ENCODE measurements around the gene ANKS6. TPM values are rescaled to one million over a fixed set of nuclear protein-coding genes. Genes with fewer than 3 reads are reported as not detected.

Gene ANKS6
- total and polyA plus RNA-seq, 2 of the 8 experiments (the other 6 are each of a cell fraction or from before 2014, with no cell fraction given): 34.1 to 56.3 TPM

DNA sequence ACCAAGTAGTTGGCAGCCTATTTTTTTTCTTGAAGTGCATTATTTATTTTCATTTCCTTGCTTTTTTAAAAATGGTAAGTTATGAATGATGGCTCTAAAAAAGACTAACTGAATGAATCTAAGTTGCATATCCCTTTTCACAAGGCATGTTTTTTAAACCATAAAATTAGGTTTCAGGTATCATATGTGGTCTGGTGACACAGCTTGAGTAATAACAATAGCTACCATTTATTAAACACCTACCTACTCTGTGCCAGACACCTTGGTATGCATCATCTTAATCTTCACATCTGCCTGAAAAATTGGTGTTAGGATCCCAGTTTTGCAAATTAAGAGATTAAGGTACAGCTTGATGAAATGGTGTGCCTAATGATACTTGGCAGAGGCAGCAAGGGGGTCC lies 83.4 kb downstream of the ANKS6 start:
- Histone ChIP-seq H3K4me2 (ENCODE audit: insufficient read depth in 1 of 2, low read depth in 2 of 2, low read length in 2 of 2) (no peak overlapping the region), H2BK12ac (ENCODE audit: low read depth, low read length) (no peak overlapping the region), H3K4me3 (ENCODE audit: extremely low read depth in 1 of 4, insufficient read depth in 2 of 4, low read depth in 3 of 4, low read length in 4 of 4) (no peak overlapping the region), H3K14ac (ENCODE audit: insufficient read length) (no peak overlapping the region), H3K79me2 (ENCODE audit: control insufficient read depth in 1 of 2, insufficient read depth in 2 of 2, low read length in 2 of 2) (no peaks in the 10 kb centered on the region), H3K56ac (replicated peaks; ENCODE audit: insufficient read length, low read depth, low read length) (no peak overlapping the region), H3K9ac (replicated peaks in 1 of 4; ENCODE audit: extremely low read depth in 1 of 4, low read depth in 3 of 4, low read length in 3 of 4) (no peak overlapping the region), H2AFZ (ENCODE audit: low read length) (no peak overlapping the region), H4K8ac (ENCODE audit: extremely low read depth, insufficient read depth, low read length) (no peak overlapping the region), H3K23ac (ENCODE audit: insufficient read length) (no peak overlapping the region), H2AK5ac (ENCODE audit: low read depth, low read length) (no peak overlapping the region), H2BK120ac (replicated peaks; ENCODE audit: low read depth, low read length) (no peak overlapping the region), H3K18ac (ENCODE audit: extremely low read depth, low read length) (no peak overlapping the region), H2BK5ac (ENCODE audit: low read depth, low read length) (no peak overlapping the region), H3K36me3 (ENCODE audit: control insufficient read depth in 2 of 4, insufficient read depth in 4 of 4, low read length in 3 of 4) (peaks cover 0 to 4% (median 0%) of the 10 kb centered on the region in 4 experiments; a peak in 1 of 8 replicates), H3K27me3 (replicated peaks in 1 of 4; ENCODE audit: control insufficient read depth in 3 of 4, extremely low read depth in 1 of 4, insufficient read depth in 3 of 4, low read length in 3 of 4) (peaks cover 27 to 41% (median 35%) of the 10 kb centered on the region in 4 experiments), H2BK20ac (ENCODE audit: low read length) (no peak overlapping the region), H3K23me2 (ENCODE audit: low read depth, low read length) (peaks cover 7% of the 10 kb centered on the region; the same call in 1 of the 2 replicates), H3K9me3 (ENCODE audit: insufficient read depth in 2 of 2, low read depth in 1 of 2, low read length in 1 of 2) (no peaks in the 10 kb centered on the region), H4K20me1 (replicated peaks in 1 of 2; ENCODE audit: control insufficient read depth in 1 of 2, insufficient read depth in 2 of 2, low read length in 2 of 2) (peaks cover 0 to 5% of the 10 kb centered on the region in 2 experiments), H3K27ac (ENCODE audit: low read depth, low read length) (no peak overlapping the region), H4K5ac (ENCODE audit: insufficient read length, low read depth, low read length) (no peak overlapping the region), H3K4ac (replicated peaks; ENCODE audit: insufficient read length, low read depth, low read length) (no peak overlapping the region), H2BK15ac (ENCODE audit: low read length) (no peak overlapping the region), H3K79me1 (ENCODE audit: low read depth, low read length) (no peaks in the 10 kb centered on the region), H3K4me1 (replicated peaks in 1 of 4; ENCODE audit: control insufficient read depth in 3 of 4, insufficient read depth in 4 of 4, low read length in 3 of 4) (peaks cover 0 to 3% (median 1%) of the 10 kb centered on the region in 4 experiments; a peak in 3 of 7 replicates), H4K91ac (replicated peaks; ENCODE audit: insufficient read length, low read length) (no peak overlapping the region)
- POLR2A ChIA-PET (ENCODE audit: partially characterized antibody): no interaction called here
- no peak for TF ChIP-seq YY1 (IDR thresholded peaks at IDR 0.05; ENCODE audit: low read depth, low read length)
- TF ChIP-seq RAD21 (IDR thresholded peaks at IDR 0.05 in 1 of 2, conservative IDR thresholded peaks at IDR 0.05 in 1 of 2; ENCODE audit: low read depth in 2 of 2, low read length in 2 of 2): no peak
- TF ChIP-seq SRF (IDR thresholded peaks at IDR 0.05; ENCODE audit: low read depth, low read length): no peak
- no peak for TF ChIP-seq RFX5 (IDR thresholded peaks at IDR 0.05; ENCODE audit: borderline replicate concordance, low read depth, low read length)
- TF ChIP-seq SP2 (IDR thresholded peaks at IDR 0.05; ENCODE audit: low read length): no peak
- TF ChIP-seq KDM1A (IDR thresholded peaks at IDR 0.05; ENCODE audit: borderline replicate concordance, low read length): no peak
- no peak for DNase-seq (ENCODE audit: low read depth in 1 of 2, low spot score in 2 of 2)
- FAIRE-seq: no peak
- CTCF ChIA-PET (ENCODE audit: partially characterized antibody): interaction anchor here (1.0 to 2.2 kb wide), 5 partner anchors 17 to 334 kb away, joined by 3 to 6 read pairs (median 3); no protein-coding TSS in a partner anchor

Data from H1 (cell line).